GM21390 (cell line): ENCODE measurements around the gene TMEM213.

ENCODE experiments used
- ATAC-seq: cut with Tn5 transposase; IDR thresholded peaks from one replicate; pipeline ENCODE4 v1.9.1; 2021; ENCODE audit not compliant: unreplicated experiment

Gene TMEM213

DNA sequence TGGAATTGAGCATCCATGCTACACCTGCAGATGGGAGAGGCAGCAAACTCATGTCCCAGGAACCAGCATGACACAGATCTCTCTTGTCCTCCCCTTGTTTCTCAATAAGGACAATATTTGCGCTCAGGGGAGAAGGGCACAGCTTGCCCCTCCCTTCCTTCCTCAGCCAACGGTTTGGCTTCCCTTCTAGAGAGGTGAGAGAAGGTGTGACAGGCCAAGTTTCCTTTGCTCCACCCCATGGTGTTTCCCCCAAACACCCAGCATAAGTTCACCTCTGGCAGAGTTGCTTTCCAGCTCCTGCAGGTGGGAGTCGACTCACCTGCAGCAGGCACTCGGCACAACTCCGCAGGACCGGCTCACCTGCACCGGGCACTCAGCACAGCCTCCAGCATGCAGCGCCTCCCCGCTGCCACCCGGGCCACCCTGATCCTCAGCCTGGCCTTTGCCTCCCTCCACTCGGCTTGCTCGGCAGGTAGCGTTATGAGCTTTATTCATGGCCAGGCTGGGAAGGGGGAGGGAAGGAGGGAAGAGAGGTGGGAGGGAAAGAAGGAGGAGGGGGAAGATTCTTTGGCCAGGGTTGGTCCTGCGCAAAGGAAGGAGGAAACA lies at the start of gene TMEM213, which contains the start of gene ATP6V0A4:
TSS of gene TMEM213 (plus strand) at position 280 of the 606 bp plus-strand sequence. CDS start at position 391, 111 bp downstream.
TSS of gene ATP6V0A4 (minus strand) at position 482 of the 606 bp plus-strand sequence. CDS start 26,949 bp downstream, outside the sequence.
- no peak for ATAC-seq

DNA sequence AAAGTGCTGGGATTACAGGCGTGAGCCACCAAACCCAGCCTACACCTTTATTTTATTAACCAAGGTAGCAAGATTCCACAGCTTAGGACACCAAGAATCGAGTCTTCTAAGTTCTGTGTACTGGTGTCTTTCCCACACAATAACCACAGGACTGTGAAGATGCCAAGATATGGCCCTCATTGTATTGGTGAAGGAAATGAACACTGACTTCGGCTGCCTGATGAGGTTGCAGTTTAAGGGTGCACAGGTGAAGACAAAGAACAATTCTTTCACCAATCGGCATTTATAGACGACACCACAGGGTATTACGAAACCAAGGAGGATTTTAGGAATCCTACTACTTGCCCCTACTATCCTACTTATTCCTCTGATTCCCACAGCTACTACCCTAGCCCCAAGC lies 49.1 kb upstream of the TMEM213 start:
- ATAC-seq, result no peak

DNA sequence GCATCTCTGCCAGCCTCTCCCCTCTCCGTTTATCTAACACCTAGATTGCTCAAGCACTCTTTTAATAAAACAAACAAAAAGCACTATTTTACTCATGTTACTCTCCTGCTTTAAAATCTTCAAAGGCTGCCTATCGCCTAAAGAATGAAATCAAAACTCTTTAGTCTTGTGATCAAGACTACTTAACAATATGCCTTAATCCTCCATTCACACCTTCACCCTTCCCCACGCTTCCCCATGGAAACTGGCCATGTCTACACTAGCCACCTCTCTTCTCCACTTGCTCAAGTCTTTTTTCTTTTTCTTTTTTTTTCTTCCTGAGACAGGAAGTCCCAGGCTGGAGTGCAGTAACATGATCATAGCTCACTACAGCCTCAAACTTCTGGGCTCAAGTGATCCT lies 47.8 kb upstream of the TMEM213 start:
- no peak for ATAC-seq

DNA sequence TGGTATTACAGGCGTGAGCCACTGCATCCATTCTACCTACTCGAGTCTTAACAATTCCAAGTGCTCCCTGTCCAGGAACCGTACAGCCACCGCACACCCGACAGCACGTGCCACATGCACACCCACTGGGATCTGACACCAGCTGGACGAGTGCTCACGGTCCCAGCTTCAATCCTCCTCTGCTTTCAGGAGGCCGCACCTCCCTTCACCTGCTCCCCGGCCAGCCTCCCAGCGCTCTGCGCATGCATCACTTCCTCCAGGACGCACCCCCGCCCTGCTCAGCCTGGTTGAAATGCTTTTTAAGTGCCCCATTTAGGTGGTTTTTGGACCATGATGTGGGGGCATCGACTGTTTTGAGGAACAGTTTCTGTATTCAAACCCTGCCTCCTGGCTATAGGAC lies 47.3 kb upstream of the TMEM213 start:
- no peak for ATAC-seq

DNA sequence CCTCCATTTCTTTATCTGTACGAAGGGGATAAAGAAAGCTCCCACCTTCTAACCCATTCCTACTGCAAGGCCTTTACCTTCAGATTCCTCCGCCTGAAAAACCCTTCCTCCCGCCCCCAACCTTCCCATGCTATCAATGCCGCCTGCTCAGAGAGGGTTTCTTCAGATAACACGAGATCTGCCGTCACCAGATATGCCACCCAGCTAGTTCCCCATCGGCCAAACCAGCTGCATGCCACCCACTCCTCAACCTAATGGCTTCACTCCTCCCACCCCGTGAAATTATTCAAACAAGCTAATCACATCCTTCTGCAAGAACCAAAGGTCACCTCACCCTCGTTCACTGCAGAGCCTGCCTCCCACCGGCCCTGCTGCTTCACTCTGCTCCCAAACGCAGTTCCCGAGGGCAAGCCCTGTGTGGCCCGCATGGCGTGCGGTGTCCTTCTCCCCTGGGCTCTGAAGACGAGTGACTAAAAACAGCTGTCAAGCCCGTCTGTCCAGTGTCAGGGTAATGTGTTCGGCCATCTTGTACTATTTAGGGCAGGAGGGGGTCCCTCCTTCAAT lies 46.8 kb upstream of the TMEM213 start:
- no peak for ATAC-seq

DNA sequence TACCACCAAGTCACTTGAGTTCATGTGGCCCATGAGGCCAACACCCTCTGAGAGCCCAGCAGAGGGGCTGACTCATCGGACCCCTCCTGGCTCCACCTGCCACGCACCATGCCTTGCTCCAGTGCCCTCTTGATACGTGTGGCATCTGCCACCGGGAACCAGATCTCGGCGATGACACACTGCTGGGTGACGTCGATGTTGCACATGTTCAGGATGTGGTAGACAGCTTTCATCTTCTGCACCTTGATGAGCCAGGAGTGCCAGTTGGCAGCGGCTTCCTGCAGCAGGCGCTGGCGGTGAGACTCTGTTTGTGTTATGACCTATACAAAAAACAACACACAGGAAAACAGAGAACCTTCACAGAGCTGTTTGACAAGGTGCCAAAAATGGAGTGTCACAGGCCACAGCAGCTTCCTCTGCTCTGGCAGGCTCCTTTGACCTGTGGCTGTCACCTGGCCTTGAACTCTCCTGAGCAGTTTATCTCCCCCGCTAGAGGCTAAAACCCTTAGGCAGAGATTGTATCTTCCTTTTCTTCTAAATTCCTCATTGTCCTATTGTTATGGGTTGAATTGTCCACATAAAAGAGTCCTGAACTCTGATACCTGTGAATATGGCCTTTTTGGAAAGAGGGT lies 45.2 kb upstream of the TMEM213 start:
- peak; percentile 76 for ATAC-seq

GRCh38 chr7:138753150-138753518 lies 44.7 kb upstream of the TMEM213 start:
- ATAC-seq, result no peak

- ATAC-seq, result no peak
Measured at GRCh38 chr7:138753610-138754009, 44.2 kb upstream of the TMEM213 start.

DNA sequence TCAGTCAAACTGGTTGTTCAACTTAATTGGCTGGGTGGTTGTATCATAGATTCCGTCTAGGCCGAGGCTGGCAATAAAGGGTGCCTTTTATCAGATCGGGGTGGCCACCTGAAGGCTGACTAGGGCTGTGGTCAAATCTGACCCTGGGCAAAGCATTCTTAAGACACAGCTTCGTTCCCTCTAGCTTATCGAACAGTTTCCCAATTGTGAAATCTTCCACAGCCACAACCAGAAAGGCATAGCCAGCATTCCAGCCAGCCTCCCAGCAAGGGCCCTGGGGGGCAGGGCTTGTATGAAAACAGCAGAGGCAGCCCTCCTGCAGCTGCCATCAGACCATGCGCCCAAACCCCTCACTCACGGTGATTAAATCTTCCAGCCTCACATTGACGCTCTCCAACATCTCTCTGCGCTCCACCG lies 42.5 kb upstream of the TMEM213 start:
- no peak for ATAC-seq

DNA sequence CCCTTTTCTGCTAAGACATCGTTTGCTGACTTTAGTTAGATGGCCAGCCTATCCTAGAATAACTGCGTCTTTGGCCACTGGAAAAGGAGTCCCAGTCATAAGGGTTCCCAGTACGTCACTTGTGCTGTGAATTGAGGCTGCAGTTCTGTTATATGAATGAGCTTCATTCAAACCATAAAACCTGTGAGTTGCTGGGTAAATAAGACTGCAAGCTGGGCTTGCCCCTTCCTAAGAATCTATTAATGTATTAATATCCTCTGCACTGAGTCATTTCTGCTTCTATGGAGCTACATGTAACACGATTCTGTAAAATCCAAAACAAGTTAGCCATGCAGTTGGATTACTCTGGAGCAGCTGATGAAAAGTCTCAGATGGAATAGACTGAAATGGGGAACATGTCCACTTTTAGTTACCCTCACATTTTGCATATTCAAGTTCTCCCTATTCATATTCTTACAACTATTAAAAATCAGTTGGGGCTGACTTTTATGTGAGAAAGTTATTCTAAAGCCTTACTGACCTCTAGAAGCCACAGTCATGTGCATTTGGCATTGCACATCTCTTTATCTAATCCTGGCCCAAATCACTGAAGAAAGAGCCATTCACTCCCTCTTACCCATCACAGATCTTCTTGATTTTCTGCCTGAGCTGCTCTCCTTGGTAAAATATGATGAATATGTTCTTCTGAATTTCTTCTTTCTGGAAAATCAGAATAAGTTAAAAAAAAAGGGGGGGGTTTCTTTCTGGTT lies 41.8 kb upstream of the TMEM213 start:
- no peak for ATAC-seq

DNA sequence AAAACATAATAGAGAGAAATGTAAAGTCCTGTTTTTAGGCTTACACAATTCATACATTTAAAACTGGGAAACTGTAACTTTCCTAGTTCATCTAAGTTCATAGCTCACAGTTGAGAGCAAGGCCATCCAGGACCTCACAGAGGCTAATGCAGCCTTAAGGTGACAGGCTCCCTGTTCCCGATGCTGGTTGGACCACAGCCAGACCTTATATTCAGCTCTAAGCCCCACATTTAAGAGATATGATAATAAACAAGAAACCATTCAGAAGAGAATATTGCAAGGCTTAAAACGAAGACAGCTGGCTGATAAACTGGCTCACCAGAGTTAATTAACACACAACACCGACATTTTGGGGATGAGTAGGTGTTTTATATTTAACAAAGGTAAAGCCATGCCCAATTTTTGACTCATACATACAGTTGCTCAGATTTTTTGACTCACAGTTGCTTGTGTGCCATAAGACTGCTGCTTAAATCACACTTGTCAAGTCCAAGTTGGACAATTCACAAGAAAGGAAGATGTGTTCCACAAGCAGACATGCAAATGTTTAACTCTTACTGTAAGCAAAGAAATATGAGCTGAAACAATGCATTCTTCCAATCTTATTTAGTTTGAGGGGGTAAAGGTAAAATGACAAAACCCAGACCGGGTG lies 41.1 kb upstream of the TMEM213 start:
- ATAC-seq, result no peak

DNA sequence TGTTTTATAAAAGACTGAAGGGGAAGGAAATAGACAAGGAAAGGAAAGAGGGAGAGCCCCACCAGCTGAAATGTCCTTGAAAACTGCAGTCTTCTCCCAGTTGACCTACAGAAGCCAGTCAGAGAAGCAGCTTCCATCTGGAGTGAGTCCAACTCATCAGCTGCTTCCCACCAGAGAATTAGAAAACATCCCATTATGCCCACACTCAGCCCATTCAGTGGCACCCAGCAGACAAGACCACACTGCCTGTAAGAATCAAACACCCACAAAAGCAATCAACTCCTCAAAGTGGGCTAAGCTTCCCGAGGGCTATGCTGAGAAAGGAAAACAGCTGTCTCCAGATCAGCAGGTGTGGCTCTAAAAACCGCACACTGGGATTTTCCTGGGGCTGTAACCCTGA lies 29.6 kb upstream of the TMEM213 start:
- ATAC-seq, result no peak

- no peak for ATAC-seq
Measured at GRCh38 chr7:138770904-138771303, 26.9 kb upstream of the TMEM213 start.

DNA sequence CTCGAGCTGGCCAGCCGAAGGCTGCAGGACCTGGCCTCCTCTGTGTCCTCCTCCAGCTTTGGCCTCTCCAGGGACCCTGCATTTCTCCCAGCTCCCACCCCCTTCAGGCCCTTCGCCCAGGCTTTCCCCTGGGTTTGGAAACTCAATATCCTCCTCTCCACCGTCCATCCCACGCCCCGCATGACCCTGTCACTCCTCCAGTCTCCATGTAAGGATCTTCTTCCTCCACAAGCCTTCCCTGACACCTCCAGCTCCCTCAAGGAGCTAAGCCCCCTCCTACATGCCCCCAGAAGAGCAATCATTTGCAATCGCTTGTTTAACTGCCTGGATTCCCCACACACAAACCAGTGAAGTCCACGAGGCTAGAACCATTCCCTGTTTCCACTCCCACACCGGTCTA lies 24.6 kb upstream of the TMEM213 start:
- no peak for ATAC-seq

GRCh38 chr7:138773817-138774216 lies 24.0 kb upstream of the TMEM213 start:
- ATAC-seq, result no peak

DNA sequence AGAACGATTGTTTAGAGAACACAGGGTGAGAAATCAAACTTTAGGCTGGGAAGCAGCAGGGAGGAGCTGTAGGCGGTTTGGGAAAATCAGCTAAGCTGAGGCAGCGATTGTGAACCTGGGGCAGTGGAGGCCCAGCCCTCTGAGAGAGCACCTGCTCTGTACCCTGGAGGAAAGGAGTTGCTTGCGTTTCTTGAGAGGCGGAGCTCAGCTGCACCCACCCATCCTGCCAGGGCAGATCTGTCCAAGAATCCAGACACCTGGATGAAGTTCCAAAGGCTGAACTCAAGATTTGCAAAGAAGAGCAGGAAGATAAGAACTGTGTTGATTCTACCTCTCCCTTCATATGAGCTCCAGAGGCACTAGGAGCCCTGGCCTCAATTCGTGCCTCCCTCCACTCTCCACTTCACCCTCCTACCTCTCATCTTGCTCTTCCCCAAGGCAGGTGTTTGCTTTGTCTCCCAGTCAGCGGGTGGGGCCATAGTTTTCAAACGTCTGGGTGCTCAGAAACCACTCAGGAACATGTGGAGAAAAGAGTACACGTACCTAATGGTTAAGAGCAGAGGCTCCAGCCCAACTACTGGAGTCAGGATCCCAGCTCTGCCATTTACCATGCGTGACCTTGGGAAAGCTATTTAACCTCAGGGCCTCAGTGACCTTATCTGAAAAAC lies 21.5 kb upstream of the TMEM213 start:
- ATAC-seq, result no peak

DNA sequence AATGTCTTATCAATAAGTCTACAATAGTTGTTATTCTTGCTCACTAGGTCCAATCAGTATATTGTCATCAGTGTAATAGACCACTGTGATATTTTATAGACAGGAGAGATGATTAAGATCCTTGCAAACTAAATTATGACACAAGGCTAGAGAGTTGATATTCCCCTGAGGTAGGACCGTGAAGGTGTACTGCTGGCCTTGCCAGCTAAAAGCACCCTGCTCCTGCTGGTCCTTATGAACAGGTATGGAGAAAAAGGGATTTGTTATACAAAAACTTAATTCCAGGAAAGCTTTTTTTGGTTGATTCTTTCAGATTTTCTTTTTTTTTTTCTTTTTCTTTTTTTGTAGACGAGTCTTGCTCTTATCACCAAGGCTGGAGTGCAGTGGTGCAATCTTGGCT lies 16.8 kb upstream of the TMEM213 start:
- ATAC-seq, result no peak

- ATAC-seq, result no peak
Measured at GRCh38 chr7:138784692-138785091, 13.1 kb upstream of the TMEM213 start.

- ATAC-seq, result no peak
Measured at GRCh38 chr7:138785587-138786437, 12.0 kb upstream of the TMEM213 start.
